HUES48 (cell line): ENCODE data around the gene KIF17.

Experiments used
- H3K27ac ChIP-seq: one replicate; pipeline ENCODE4 v1.7.0; 2013; ENCODE audit warnings: low read depth, low read length, inconsistent platforms
- H3K27me3 ChIP-seq: 2 replicates; pipeline ENCODE4 v1.6.1; 2013; ENCODE audit warnings: mild to moderate bottlenecking, low read length; ENCODE audit not compliant: control insufficient read depth, insufficient read depth
- H3K36me3 ChIP-seq: 2 replicates; pipeline ENCODE4 v1.6.1; 2013; ENCODE audit warnings: low read length; ENCODE audit not compliant: control insufficient read depth, insufficient read depth
- H3K4me1 ChIP-seq: 2 replicates; pipeline ENCODE4 v1.6.1; 2013; ENCODE audit warnings: mild to moderate bottlenecking, low read length; ENCODE audit not compliant: control insufficient read depth, insufficient read depth
- H3K4me3 ChIP-seq: 2 replicates; pipeline ENCODE4 v1.5.1; 2013; ENCODE audit warnings: mild to moderate bottlenecking, low read depth, low read length
- H3K9ac ChIP-seq: 2 replicates; pipeline ENCODE4 v1.6.1; 2013; ENCODE audit warnings: mild to moderate bottlenecking, low read depth, low read length, moderate library complexity
- H3K9me3 ChIP-seq: 2 replicates; pipeline ENCODE4 v1.6.1; 2013; ENCODE audit warnings: low read length; ENCODE audit not compliant: control insufficient read depth, insufficient read depth

Gene KIF17

GRCh38 chr1:20668581-20668980, 49.2 kb downstream of the KIF17 start:
- Histone ChIP-seq H3K27me3 (no peaks in the 10 kb centered on the region), H3K4me1 (no peaks in the 10 kb centered on the region)

GRCh38 chr1:20666804-20667203, 51.0 kb downstream of the KIF17 start:
- no peak overlapping the region for H3K9ac ChIP-seq
- no peaks in the 10 kb centered on the region for H3K4me1 ChIP-seq
- no peak overlapping the region for H3K27ac ChIP-seq
- no peak overlapping the region for H3K4me3 ChIP-seq
- H3K36me3 ChIP-seq: peaks cover 4% of the 10 kb centered on the region; the same call in 1 of the 2 replicates
- no peaks in the 10 kb centered on the region for H3K9me3 ChIP-seq
- H3K27me3 ChIP-seq: no peaks in the 10 kb centered on the region

More at GRCh38 chr1:20668581-20668980, 49.2 kb downstream of the KIF17 start:
- H3K9ac ChIP-seq: no peak overlapping the region
- H3K27ac ChIP-seq: no peak overlapping the region
- H3K36me3 ChIP-seq: peaks cover 5% of the 10 kb centered on the region; the same call in 1 of the 2 replicates
- H3K4me3 ChIP-seq: no peak overlapping the region
- H3K9me3 ChIP-seq: no peaks in the 10 kb centered on the region

DNA sequence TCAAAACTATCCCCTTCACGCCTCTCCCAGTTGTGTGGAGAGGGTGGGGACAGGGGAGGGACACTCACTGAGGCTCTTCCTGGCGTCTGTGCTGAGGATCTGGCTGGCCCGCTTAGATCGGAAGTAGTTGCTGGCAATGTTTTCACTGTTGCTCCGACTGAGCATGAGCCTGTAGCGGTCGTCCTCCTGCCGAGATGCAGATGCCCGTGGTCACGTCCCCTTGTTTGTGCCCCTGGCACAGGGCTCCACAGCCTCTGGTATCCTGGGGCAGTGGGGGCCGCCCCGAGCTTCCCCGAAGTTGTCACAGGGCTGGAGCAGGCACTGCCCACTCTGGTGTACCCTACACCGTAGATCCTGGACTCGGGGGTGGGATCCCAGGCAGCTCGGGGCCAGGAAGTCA, 51.7 kb downstream of the KIF17 start:
- no peaks in the 10 kb centered on the region for H3K9me3 ChIP-seq
- no peak overlapping the region for H3K4me3 ChIP-seq
- H3K27ac ChIP-seq: no peak overlapping the region
- no peaks in the 10 kb centered on the region for H3K4me1 ChIP-seq
- H3K27me3 ChIP-seq: no peaks in the 10 kb centered on the region
- H3K9ac ChIP-seq: no peak overlapping the region
- no peaks in the 10 kb centered on the region for H3K36me3 ChIP-seq

GRCh38 chr1:20665726-20666125, 52.1 kb downstream of the KIF17 start:
- no peak overlapping the region for H3K9ac ChIP-seq
- H3K27me3 ChIP-seq: no peaks in the 10 kb centered on the region
- no peaks in the 10 kb centered on the region for H3K36me3 ChIP-seq
- H3K27ac ChIP-seq: no peak overlapping the region
- H3K4me1 ChIP-seq: no peaks in the 10 kb centered on the region
- no peaks in the 10 kb centered on the region for H3K9me3 ChIP-seq
- H3K4me3 ChIP-seq: no peak overlapping the region

GRCh38 chr1:20663969-20664715, 53.7 kb downstream of the KIF17 start:
- H3K27me3 ChIP-seq: no peaks in the 10 kb centered on the region
- H3K9me3 ChIP-seq: no peaks in the 10 kb centered on the region
- H3K4me3 ChIP-seq: no peak overlapping the region
- H3K36me3 ChIP-seq: peaks cover 8% of the 10 kb centered on the region
- no peak overlapping the region for H3K9ac ChIP-seq
- H3K4me1 ChIP-seq: 0 out of 2 replicates have a peak, but pooled peaks cover 3% of the 10 kb centered on the region
- H3K27ac ChIP-seq: no peak overlapping the region

GRCh38 chr1:20663365-20663764, 54.4 kb downstream of the KIF17 start:
- Histone ChIP-seq H3K27me3 (no peaks in the 10 kb centered on the region), H3K9ac (no peak overlapping the region), H3K4me3 (no peak overlapping the region), H3K4me1 (0 out of 2 replicates have a peak, but pooled peaks cover 3% of the 10 kb centered on the region), H3K27ac (no peak overlapping the region), H3K9me3 (no peaks in the 10 kb centered on the region), H3K36me3 (peaks cover 16% of the 10 kb centered on the region)

DNA sequence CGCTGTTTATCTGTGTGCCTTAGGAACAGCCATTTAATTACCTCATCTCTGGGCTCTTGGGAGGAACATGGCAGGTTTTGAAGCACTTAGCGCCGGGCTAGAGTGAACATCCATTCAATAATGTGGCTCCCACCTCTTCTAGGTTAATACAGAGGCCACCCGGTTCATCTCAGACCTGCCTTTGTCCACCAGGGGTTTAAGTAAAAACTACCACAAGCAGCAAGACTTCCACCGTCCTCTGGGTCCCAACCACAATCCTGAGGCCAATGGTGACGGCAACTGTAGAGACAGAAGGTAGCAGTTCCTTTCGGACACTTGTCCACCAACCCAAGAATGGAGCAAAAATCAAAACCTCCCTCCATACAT, 55.7 kb downstream of the KIF17 start:
- H3K4me1 ChIP-seq: 0 out of 2 replicates have a peak, but pooled peaks cover 3% of the 10 kb centered on the region
- no peaks in the 10 kb centered on the region for H3K27me3 ChIP-seq
- H3K9me3 ChIP-seq: no peaks in the 10 kb centered on the region
- peak overlapping the region; percentile 86 for H3K4me3 ChIP-seq
- H3K27ac ChIP-seq: peak overlapping the region; percentile 77
- peaks cover 29% of the 10 kb centered on the region for H3K36me3 ChIP-seq
- peak overlapping the region; percentile 66 for H3K9ac ChIP-seq

DNA sequence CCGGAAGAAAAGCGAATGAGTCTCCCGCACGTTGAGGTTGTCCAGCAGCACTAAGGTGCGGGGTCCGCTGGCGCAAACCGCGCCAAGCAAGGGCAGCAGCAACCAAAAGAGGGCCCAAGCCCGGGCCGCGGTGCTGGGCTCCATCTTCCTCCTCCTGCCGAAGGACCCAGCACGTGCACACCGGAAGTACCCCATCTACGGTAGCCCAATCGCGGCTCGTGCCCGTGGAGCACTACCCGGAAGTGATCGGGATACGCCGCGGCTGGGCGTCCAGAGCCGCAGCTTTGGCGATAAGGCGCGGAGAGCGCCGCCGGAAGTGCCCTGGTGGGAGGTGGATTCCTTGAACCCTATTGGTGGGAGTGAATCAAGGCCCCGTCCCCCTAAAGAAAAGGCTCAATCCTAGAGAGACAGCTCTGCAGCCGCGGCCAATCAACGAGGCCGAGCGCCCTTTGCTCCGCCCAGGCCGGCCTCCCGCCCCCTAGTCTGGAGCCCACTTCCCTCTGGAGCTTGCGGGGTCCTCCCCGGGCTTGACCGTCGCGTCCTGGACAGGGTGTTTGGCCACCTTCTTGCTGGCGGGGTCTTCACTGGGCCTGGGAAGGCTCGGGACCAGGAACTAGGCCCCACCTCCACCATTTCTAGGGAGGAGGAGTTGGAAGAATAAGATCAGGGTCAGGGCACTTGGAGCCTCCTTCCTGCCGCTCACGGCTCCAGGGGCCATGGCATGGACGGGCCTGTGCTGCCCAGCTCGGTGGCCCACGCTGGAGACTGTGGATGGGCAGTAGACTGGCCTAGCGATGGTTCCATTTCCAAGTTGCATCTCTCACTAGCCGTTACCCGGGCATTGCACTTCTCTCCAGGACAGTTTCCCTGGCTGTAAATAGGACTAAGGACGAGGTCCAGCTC, 56.3 kb downstream of the KIF17 start, which contains the start of gene DDOST:
Gene DDOST, minus strand, starts transcription at position 163 of the 903 bp plus-strand sequence. Its CDS starts 19 bp downstream, at position 144.
- Histone ChIP-seq H3K4me3 (peak within 1 kb of the TSS; percentile 86), H3K9me3 (no peaks in the 10 kb centered on the region), H3K27ac (peak within 1 kb of the TSS; percentile 77), H3K4me1 (0 out of 2 replicates have a peak, but pooled peaks cover 3% of the 10 kb centered on the region), H3K9ac (peak within 1 kb of the TSS; percentile 69), H3K27me3 (no peaks in the 10 kb centered on the region), H3K36me3 (peaks cover 35% of the 10 kb centered on the region)

DNA sequence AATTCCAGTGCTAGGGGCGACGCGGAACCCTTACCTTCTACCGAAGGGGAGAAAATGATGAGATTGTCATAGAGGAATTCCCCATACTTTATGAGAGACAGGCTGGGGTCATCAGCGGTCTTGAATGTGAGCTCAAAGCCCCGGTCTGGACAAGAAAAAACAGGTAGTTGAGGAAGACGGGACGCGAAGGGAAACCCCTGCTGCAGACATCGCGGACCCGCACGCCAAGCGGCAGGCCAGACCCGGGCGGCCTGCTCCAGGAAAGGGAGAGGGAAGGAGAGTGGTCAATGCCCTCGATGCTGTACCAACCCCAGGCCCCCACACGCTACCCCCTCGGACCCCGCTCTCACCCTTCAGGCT, 57.0 kb downstream of the KIF17 start:
- Histone ChIP-seq H3K27me3 (no peaks in the 10 kb centered on the region), H3K4me1 (0 out of 2 replicates have a peak, but pooled peaks cover 3% of the 10 kb centered on the region), H3K36me3 (peaks cover 42% of the 10 kb centered on the region), H3K9ac (peak overlapping the region; percentile 69), H3K9me3 (no peaks in the 10 kb centered on the region), H3K4me3 (peak overlapping the region; percentile 86), H3K27ac (peak overlapping the region; percentile 31)

DNA sequence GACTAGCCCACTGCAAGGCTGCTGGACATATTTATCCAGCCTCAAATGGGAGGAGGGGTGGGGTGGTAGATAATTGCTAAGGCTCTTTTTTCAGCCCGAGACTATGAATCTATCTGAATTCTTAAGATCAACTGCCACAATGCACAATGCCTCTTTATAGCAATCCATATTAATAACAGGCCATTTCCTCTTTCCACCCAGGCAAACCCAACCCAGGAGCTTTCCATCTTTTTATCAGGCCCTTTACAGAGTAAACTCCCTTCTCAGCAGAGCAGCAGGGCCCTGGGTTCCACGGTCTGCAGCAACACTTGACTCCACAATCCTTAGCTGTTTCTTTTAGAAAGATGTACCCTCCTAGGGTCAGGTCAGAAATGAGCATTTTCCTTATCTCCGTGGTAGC, 57.4 kb downstream of the KIF17 start:
- Histone ChIP-seq H3K9me3 (no peaks in the 10 kb centered on the region), H3K9ac (peak overlapping the region; percentile 69), H3K36me3 (peaks cover 46% of the 10 kb centered on the region), H3K27ac (no peak overlapping the region), H3K4me3 (peak overlapping the region; percentile 86), H3K27me3 (no peaks in the 10 kb centered on the region), H3K4me1 (0 out of 2 replicates have a peak, but pooled peaks cover 3% of the 10 kb centered on the region)
